GM18951 (cell line): ENCODE measurements around the gene MYO18B.

Source experiments
- POLR2A ChIP-seq: IDR thresholded peaks from 4 replicates; pipeline ENCODE4 v1.6.1; 2011; ENCODE audit warnings: mild to moderate bottlenecking; ENCODE audit not compliant: insufficient read length, insufficient read depth; ENCODE audit errors: extremely low read depth
- in situ Hi-C: fragments of 300-500 bp; cut with MboI; formaldehyde crosslinking; loops from one replicate; pipeline ENCODE4 v1.12.0; 2022; ENCODE audit warnings: low sequenced_read_pairs, mixed read lengths, inconsistent platforms; ENCODE audit not compliant: unreplicated experiment

The MYO18B gene

DNA sequence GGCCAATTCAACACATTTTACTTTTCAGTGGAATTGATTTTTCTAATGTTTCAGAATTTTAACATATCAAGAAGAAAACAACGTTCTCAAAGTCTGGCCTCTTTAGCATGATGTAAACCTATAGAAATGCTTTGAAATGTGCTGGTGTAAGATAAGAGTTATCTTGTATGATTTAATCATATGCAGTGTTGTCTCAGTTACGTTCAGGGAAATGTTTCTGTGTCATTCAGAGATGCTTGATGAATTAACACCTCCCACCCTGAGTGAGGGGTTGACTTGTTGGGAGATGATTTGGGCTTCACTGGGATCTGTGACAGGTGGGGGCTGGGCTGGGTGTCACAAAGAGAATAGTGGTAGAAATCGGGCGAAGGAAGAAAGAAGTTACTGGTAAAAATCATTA lies 15.7 kb upstream of the MYO18B start:
- no peak for TF ChIP-seq POLR2A
- in situ Hi-C loops = no loop called here

DNA sequence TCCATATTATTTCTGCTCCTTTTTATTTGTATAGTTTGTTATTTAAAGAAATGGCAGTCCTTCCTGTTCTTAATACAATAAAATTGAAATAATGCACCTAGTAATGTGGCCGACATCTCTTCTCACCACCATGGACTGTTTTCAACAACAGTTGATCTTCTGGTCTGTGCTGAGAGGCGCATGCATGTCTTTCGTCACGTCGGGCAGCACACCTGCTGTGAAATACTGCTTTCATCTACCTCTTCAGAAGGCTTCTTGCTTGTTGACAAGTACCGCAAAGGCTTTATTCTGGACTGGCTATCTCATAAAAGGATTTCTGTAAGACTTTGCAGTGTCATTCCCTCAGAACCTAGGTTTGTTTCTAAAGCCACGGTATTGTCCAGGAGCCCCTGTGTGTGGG lies 13.9 kb upstream of the MYO18B start:
- TF ChIP-seq POLR2A = no peak
- in situ Hi-C loops = no loop called here

DNA sequence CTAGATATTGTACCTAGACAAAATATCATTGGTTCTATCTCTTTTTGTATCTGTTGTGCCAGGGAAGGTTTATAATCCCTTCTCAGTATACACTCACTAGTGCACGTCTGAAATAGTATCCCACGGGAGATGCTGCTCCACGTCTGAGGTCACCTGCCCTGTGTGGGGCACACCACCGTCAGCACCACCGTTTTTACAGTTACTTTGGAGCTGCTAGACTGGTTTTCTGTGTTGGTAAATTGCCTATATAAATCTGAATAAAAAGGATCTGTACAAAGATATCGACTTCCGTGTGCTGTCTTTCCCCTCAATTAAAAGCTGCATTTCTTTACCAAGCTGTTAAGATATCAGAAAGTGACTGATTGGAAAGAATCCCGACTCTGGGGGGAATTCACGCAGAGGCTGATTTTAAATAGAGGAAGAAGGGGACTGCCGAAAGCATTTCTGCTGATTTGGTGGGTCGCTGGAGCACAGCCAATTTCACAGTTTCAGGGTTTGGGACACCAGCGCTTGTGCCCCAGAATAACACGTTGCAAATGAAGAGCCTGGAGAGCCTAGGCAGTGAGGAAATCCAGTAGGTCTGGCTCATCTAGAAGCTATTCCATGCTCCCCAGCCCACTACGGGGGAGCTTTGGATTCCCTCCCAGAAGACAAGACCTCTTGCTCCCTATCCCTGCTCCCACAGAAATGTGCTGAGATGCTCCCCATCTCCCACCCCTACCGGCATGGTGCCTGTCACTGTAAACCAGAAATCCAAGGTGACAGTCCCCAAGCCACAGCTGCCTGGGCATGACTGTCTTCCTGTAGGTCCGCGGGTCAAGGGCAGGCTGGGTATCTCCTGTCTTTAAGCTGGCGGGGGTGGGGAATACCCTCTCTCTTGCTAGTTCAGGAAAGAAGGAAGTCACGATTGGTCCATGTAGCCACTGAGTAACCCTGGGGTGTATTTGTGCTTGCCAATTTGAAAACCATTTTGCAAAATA lies 12.7 kb upstream of the MYO18B start:
- TF ChIP-seq POLR2A = no peak
- in situ Hi-C loops = no loop called here

DNA sequence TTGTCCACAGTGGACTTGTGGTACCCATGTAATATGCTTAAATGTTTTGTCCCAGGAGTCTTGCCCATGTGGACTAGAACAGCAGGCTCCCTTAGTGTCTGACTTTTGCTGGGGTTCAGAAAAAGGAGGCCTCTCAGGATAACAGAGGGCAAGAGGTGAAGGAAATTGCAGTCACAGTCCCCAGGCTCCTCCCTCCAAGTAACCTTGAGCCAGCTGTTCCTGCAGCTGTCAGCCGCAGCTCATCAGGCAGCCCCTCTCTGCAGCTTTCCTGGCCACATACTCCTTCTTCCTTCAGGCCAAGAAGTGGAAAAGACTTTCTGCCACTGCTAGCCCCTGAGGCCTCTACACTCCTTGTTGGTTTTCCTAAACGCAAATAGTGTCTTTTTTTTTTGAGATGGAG lies 6.3 kb upstream of the MYO18B start:
- no peak for TF ChIP-seq POLR2A
- in situ Hi-C loops = no loop called here

DNA sequence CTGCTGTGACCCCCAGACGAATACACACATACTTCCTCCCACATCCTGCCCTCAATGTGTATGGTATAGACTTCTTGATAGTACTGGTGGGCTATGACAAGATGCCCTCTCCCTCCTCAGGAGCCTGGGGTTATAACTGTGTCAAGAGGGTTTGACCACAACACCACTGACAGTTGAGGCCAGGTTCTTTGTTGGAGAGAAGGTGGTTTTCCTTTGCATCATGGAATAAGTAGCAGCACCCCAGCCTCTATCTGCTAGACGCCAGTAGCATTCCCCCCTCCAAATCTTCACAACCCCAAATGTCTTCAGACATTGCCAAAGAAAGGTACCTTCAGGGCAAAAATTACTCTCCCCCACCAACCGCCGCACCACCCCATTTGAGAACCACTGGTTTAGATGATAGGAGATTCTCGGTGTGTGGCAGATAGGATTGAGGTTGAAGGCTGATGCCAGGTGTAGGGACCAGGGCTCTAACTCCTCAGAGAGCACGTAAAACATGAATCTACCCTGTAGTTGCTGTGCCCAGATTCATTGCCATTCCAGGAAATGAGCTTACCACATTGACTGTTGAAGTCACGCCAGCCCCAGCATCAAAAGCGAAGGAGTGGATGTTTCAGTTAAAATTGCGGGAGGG lies 5.5 kb upstream of the MYO18B start:
- no peak for TF ChIP-seq POLR2A
- in situ Hi-C loops = no loop called here

DNA sequence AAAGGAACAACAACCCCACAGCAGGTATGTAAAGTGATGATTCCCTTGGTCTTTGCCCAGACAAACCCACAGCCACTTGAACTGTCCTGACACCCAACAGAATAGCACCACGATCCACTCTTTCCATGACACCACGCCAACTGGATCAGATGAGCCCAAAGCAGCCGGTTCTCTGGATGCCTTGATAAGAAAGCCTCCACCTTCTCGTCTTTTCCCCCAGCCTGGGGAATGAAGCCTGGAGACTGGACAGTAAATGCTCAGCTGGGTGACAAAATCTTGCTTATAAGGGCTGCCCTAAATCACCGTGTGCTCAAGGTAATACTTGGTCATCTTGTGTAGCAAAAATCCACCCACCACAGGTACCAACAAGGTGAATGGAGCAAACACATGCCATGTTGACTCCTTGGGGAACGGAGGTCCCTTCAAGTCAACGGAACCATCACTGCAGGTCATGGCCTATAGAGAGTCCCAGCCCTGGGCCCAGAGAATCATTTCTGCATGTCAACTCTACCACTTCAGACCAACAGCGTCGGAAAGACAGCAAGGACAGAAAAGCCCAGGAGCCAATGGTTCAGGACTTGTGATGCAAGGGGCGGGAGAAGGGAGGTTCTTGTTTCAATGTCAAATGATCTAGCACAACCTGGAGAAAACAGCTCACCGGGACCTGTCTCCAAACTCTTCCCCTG lies 2.2 kb upstream of the MYO18B start:
- no peak for TF ChIP-seq POLR2A
- in situ Hi-C loops = no loop called here

DNA sequence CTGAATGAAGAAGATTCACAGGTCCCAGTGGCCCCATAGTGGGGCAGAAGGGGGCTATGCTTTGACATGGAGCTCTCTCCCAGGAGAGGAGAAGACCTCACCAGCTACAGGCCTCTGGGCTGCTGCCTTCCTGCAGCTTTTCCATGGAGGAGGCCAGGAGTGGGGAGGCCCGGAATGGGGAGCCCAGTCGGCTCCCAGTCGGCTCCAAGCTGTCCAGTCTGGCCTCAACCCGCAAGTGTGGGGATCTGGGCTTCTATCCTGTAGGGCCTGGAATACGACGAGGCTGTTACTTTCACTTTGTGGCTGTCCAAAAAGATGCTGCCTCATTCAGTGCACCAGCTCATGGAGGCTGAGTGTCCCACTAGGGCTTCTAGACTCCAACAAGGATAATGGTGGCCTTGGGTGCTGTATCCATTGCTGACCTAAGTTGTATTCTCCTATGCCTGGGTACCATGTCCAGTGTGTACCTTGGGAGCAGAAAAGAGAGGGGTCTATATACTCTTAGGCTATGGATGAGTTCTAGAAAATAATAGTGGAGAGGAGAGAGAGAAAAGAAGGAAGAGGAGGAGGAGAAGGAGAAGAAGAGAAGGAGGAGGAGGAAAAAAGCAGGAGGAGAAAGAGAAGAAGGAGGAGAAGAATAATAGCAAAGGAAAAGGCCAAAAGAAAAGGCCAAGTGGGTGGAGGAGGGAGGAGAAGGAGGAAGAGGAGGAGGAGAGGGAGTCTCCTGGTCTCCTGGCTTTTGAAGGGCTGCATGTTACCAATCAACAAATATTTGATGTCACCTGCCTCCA lies 1.1 kb downstream of the MYO18B start:
- TF ChIP-seq POLR2A = no peak
- in situ Hi-C loops = no loop called here

DNA sequence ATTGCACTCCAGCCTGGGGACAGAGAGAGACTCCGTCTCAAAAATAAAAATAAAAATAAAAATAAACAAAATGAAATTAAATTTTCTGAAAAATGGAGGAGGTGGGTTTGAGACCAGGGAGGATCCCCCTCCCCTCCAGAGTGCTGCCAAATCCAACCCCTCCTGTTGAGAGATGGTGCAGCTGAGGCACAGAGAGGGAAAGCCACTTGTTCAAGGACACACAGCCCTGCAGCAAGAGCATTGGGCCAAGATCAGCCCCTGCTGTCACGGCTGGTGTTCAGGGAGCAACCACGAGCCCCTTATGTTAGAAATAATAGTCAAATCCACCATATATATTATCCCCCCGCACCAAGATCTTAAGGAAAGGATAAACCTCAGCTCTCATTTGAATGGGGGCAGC lies 2.7 kb downstream of the MYO18B start:
- no peak for TF ChIP-seq POLR2A
- in situ Hi-C loops = no loop called here

DNA sequence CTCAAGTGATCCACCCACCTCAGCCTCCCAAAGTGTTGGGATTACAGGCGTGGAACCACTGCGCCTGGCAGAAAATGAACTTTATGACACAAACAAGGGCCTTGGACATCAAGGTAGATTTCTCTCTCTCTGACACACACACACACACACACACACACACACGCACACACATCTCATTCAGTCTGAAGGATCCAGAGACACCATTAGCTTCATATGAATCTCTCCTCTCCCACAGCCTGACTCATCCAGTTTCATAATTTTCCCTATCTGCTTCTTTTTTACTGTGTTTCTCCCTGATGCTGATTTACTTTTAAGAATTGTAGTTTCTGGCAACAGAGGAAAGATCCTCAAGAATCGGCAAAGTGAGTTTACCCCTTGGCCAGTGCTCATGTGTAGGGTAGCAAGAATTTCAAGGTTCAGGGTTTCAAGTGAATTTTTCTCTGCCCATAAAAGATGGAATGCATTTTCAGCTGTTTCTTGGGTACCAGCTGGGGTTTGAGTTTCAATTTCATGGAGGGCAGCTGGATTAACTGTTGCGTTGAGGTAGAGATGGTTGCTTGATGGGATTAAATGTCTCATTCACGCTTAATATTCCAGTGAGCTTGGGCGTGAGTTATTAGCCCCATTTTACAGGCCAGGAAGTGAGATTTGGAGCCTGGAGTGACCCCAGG lies 3.5 kb downstream of the MYO18B start:
- in situ Hi-C loops = no loop called here
- TF ChIP-seq POLR2A = no peak

DNA sequence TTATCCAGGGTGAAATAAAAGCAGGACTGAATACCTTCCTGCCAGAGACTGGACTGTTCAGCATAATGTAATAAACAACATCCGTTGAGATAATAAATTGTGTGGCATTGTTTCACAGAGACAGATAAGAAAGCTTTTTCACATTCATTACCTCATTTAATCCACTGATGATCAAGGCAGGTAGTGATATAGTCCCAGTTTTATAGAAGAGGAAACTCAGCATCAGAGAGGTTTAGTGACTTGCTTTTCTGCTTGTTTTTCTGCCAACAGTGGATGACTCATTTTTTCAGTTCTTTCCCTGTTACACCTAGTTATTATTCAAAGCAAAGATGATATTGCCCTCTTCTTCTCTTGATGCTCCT lies 4.0 kb downstream of the MYO18B start:
- in situ Hi-C loops = no loop called here

DNA sequence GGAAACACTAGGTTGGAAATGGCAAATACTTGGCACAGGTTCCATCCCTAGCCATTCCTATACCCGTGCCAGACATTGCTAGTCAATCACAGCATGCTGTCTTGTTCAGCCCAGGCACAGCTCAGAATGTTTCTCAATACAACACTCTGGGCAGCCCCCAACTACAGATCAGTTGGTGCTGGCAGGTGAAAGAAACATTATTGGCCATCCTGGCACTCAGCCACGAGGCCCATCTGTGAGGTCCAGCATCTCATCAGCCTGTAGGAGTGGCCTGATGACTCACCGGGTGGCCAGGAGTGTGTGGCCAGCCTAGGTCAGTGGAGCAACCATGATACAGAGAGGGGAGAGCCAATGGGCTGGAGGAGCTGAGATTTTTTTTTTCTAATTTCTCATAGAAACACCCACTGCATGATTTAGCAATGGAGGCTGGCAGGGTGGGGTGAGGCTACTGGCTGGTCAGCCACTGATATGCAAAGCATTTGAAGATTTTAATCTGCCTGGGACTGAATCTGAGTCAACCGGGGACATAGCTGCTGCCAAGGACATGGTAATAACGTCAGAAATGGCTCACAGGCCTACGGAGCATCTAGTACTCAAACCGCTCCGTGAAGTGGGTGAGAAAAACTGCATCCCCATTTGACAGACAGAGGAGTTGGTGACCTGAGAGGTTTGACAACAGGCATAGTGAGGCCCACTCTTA lies 5.4 kb downstream of the MYO18B start:
- in situ Hi-C loops = no loop called here
- no peak for TF ChIP-seq POLR2A

More for the DNA sequence above, 4.0 kb downstream of the MYO18B start:
- no peak for TF ChIP-seq POLR2A

DNA sequence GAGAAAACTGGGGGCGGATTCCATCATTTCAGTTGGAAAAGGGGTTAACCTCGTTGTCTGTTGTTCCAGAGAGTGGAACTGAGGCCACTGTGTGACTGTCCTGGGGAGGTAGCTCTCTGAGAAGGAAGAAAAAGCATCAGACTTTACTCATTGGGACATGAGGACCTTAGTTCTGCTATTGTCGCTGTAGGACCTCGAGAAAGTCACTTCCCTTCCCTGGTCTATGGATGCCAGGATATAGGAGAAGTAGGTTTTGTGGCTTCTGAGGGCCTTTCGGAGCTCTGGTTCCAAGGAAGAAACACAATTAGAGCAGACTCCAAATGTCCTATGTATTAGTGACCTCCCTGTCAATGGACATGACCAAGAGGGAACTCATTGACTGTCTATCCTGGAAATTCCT lies 6.2 kb downstream of the MYO18B start:
- no peak for TF ChIP-seq POLR2A
- in situ Hi-C loops = no loop called here
